HCT116 (cell line): ENCODE data around the gene PLA2G4B. TPM values are rescaled to one million over a fixed set of nuclear protein-coding genes. Genes with fewer than 3 reads are reported as not detected.

Experiments used
- ATAC-seq: fragments of 200-7000 bp; cut with Tn5 transposase; 2 replicates; pipeline ENCODE4 v1.9.1; 2020; ENCODE audit warnings: mild to moderate bottlenecking, moderate library complexity
- BruUV-seq: library from RNA; stranded (reverse); fragments of 400-500 nt; replicated peaks from 2 replicates; lab custom pipeline; 2021; lab: Mats Ljungman, UMichigan
- CTCF ChIA-PET: fragments of 300-600 bp; sonication (Branson Sonifier 250); formaldehyde crosslinking; loops from one replicate; lab custom pipeline; 2021; ENCODE audit warnings: antibody characterized with exemption; lab: Charles Lee
- POLR2A ChIA-PET: fragments of 300-600, 350-600 bp; sonication (Branson Sonifier 250); formaldehyde crosslinking; loops from one replicate; lab custom pipeline; 2021; ENCODE audit warnings: antibody characterized with exemption; lab: Charles Lee
- RAD21 ChIA-PET, 2 experiments: fragments of 300-600 bp; sonication (Branson Sonifier 250); formaldehyde crosslinking; loops; one replicate each; lab custom pipeline; 2023; ENCODE audit warnings: low total read pairs in 2 of 2; ENCODE audit not compliant: uncharacterized antibody in 2 of 2, unreplicated experiment in 2 of 2, low non-redundant PET in 1 of 2; lab: Charles Lee
- DNase-seq: peaks from one replicate; pipeline ENCODE4 v3.0.0-alpha.2; 2010; ENCODE audit warnings: low read depth, low spot score
- H2AFZ ChIP-seq: fragments of 200-600 bp; shearing (Covaris generic), sonication (generic); 2 replicates; pipeline ENCODE4 v1.6.1; 2017; ENCODE audit warnings: low read depth, mixed run types, mixed read lengths, antibody characterized with exemption, low read length; ENCODE audit not compliant: poor library complexity, severe bottlenecking
- H3K27ac ChIP-seq: 2 replicates; pipeline ENCODE4 v1.5.1; 2012; ENCODE audit warnings: low read depth, low read length
- H3K27me3 ChIP-seq: fragments of 200-600 bp; sonication (generic); 2 replicates; pipeline ENCODE4 v1.6.1; 2016; ENCODE audit warnings: mixed run types, low read length, mixed read lengths; ENCODE audit not compliant: insufficient read depth
- H3K36me3 ChIP-seq, 2 experiments: fragments of 200-500 bp in 1 of 2; fragments of 200-600 bp in 1 of 2; sonication (Bioruptor generic) in 1 of 2; sonication (generic) in 1 of 2; 2 replicates each; pipeline versions ENCODE4 v1.5.1 to v1.6.1; 2014 to 2016; ENCODE audit warnings: low read length in 2 of 2, inconsistent platforms in 1 of 2, mixed read lengths in 1 of 2, mixed run types in 1 of 2; ENCODE audit not compliant: insufficient read depth in 2 of 2, control insufficient read depth in 1 of 2
- H3K4me1 ChIP-seq, 2 experiments: fragments of 200-600 bp in 1 of 2; sonication (generic) in 1 of 2; 2 replicates each; pipeline versions ENCODE4 v1.5.1 to v1.6.1; 2012 to 2017; ENCODE audit warnings: low read length in 2 of 2, inconsistent platforms in 1 of 2, mild to moderate bottlenecking in 1 of 2, mixed read lengths in 1 of 2, mixed run types in 1 of 2, moderate library complexity in 1 of 2; ENCODE audit not compliant: insufficient read depth in 2 of 2, control insufficient read depth in 1 of 2
- H3K4me2 ChIP-seq: fragments of 200-600 bp; sonication (generic); 2 replicates; pipeline ENCODE4 v1.6.1; 2017; ENCODE audit warnings: mixed run types, low read length, mixed read lengths
- H3K4me3 ChIP-seq, 2 experiments: fragments of 200-600 bp in 1 of 2; sonication (generic) in 1 of 2; replicated peaks in 1 of 2; 2 replicates each; pipeline ENCODE4 v1.5.1; 2011 to 2016; ENCODE audit warnings: low read length in 2 of 2, control low read depth in 1 of 2, low read depth in 1 of 2, mild to moderate bottlenecking in 1 of 2, mixed read lengths in 1 of 2, mixed run types in 1 of 2
- H3K79me2 ChIP-seq: fragments of 200-600 bp; sonication (generic); 2 replicates; pipeline ENCODE4 v1.6.1; 2017; ENCODE audit warnings: mild to moderate bottlenecking, mixed run types, low read length, moderate library complexity, mixed read lengths; ENCODE audit not compliant: insufficient read depth
- H3K9ac ChIP-seq: fragments of 200-600 bp; sonication (generic); 2 replicates; pipeline ENCODE4 v1.6.1; 2016; ENCODE audit warnings: low read length, mixed read lengths
- H3K9me2 ChIP-seq: fragments of 200-600 bp; sonication (generic), shearing (Covaris generic); 2 replicates; pipeline ENCODE4 v1.6.1; 2017; ENCODE audit warnings: mixed run types, mild to moderate bottlenecking, moderate library complexity; ENCODE audit not compliant: insufficient read depth
- H3K9me3 ChIP-seq, 2 experiments: fragments of 200-500 bp in 1 of 2; fragments of 200-600 bp in 1 of 2; sonication (Bioruptor generic) in 1 of 2; sonication (generic) in 1 of 2; 2 replicates each; pipeline ENCODE4 v1.6.1; 2014 to 2017; ENCODE audit warnings: low read length in 2 of 2, mixed read lengths in 2 of 2, inconsistent platforms in 1 of 2, low read depth in 1 of 2, mild to moderate bottlenecking in 1 of 2, mixed run types in 1 of 2, moderate library complexity in 1 of 2; ENCODE audit not compliant: control insufficient read depth in 1 of 2, insufficient read depth in 1 of 2
- H4K20me1 ChIP-seq: fragments of 200-600 bp; sonication (generic), shearing (Covaris generic); 2 replicates; pipeline ENCODE4 v1.6.1; 2017; ENCODE audit warnings: mixed run types, mild to moderate bottlenecking, moderate library complexity; ENCODE audit not compliant: insufficient read depth
- CEBPB ChIP-seq: IDR thresholded peaks from 2 replicates; pipeline ENCODE4 v1.6.1; 2012; ENCODE audit warnings: low read depth
- CTCF ChIP-seq, 3 experiments: fragments of 200-600 bp in 1 of 3; sonication (generic) in 1 of 3; IDR thresholded peaks in 2 of 3; conservative IDR thresholded peaks in 1 of 3; 2 replicates each; pipeline ENCODE4 v1.5.1; 2012 to 2017; ENCODE audit warnings: low read depth in 2 of 3, low read length in 2 of 3, antibody characterized with exemption in 1 of 3, borderline replicate concordance in 1 of 3, control low read depth in 1 of 3, mild to moderate bottlenecking in 1 of 3, mixed read lengths in 1 of 3, mixed run types in 1 of 3, moderate library complexity in 1 of 3; ENCODE audit not compliant: insufficient read depth in 1 of 3
- ELF1 ChIP-seq: IDR thresholded peaks from 2 replicates; pipeline ENCODE4 v1.6.1; 2012; ENCODE audit warnings: low read depth, borderline replicate concordance
- EZH2 ChIP-seq: fragments of 200-600 bp; sonication (generic); IDR thresholded peaks from 2 replicates; pipeline ENCODE4 v1.6.1; 2017; ENCODE audit warnings: antibody characterized with exemption, mixed run types
- EZH2phosphoT487 ChIP-seq: fragments of 200-600 bp; IDR thresholded peaks from 2 replicates; pipeline ENCODE4 v1.6.1; 2018; ENCODE audit warnings: antibody characterized with exemption, borderline replicate concordance
- FOSL1 ChIP-seq: IDR thresholded peaks from 2 replicates; pipeline ENCODE4 v1.6.1; 2012; ENCODE audit warnings: low read depth
- MAX ChIP-seq: IDR thresholded peaks from 2 replicates; pipeline ENCODE4 v1.6.1; 2012
- POLR2A ChIP-seq: IDR thresholded peaks from 2 replicates; pipeline ENCODE4 v1.7.0; 2011; ENCODE audit warnings: borderline replicate concordance; ENCODE audit not compliant: insufficient read depth, insufficient read length; ENCODE audit errors: extremely low read depth
- POLR2AphosphoS5 ChIP-seq: IDR thresholded peaks from 2 replicates; pipeline ENCODE4 v1.6.1; 2011; ENCODE audit warnings: mild to moderate bottlenecking, low read depth, low read length, moderate library complexity
- RAD21 ChIP-seq: IDR thresholded peaks from 2 replicates; pipeline ENCODE4 v1.6.1; 2012; ENCODE audit warnings: low read depth, mild to moderate bottlenecking
- REST ChIP-seq: IDR thresholded peaks from 2 replicates; pipeline ENCODE4 v1.6.1; 2012; ENCODE audit warnings: low read depth
- SIN3A ChIP-seq: IDR thresholded peaks from 2 replicates; pipeline ENCODE4 v1.6.1; 2012; ENCODE audit warnings: low read depth
- SP1 ChIP-seq: IDR thresholded peaks from 2 replicates; pipeline ENCODE4 v1.6.1; 2012; ENCODE audit warnings: low read depth
- TCF7L2 ChIP-seq: IDR thresholded peaks from 2 replicates; pipeline ENCODE4 v1.7.0; 2011; ENCODE audit warnings: borderline replicate concordance, inconsistent platforms; ENCODE audit not compliant: insufficient read depth, insufficient read length; ENCODE audit errors: extremely low read depth
- ZBTB33 ChIP-seq: IDR thresholded peaks from 2 replicates; pipeline ENCODE4 v1.6.1; 2011; ENCODE audit warnings: mild to moderate bottlenecking, low read length, moderate library complexity; ENCODE audit not compliant: insufficient replicate concordance; ENCODE audit errors: extremely low read depth
- ZFX ChIP-seq: fragments of 450-650 bp; IDR thresholded peaks from 2 replicates; pipeline ENCODE4 v1.6.1; 2017
- intact Hi-C: fragments of 100-400 bp; cut with micrococcal nuclease; formaldehyde crosslinking; loops from 2 replicates; pipeline ENCODE4 v1.10.0; 2022
- total RNA-seq: library from RNA; stranded (reverse); gene quantifications from one replicate; pipeline ENCODE4 v1.2.1, GENCODE V29; 2021; ENCODE audit not compliant: unreplicated experiment

The PLA2G4B gene
- total RNA-seq, 1 experiment from 2014 or later, result 4.7 TPM

GRCh38 chr15:41861736-41862356, 23.2 kb downstream of the PLA2G4B start:
- Histone ChIP-seq H3K36me3 (no peaks in the 10 kb centered on the region), H3K4me2 (no peak overlapping the region), H4K20me1 (no peaks in the 10 kb centered on the region), H3K9me3 (no peaks in the 10 kb centered on the region), H3K27ac (no peak overlapping the region), H3K4me3 (no peak overlapping the region), H2AFZ (no peak overlapping the region), H3K4me1 (peaks cover 2 to 8% of the 10 kb centered on the region in 2 experiments; a peak in 3 of 4 replicates), H3K9ac (no peak overlapping the region), H3K27me3 (no peaks in the 10 kb centered on the region), H3K79me2 (no peaks in the 10 kb centered on the region), H3K9me2 (no peaks in the 10 kb centered on the region)
- ChIA-PET POLR2A (no interaction called here), CTCF (no interaction called here), RAD21 (no interaction called here)
- BruUV-seq, result no TSS peak
- DNase-seq, result no peak
- TF ChIP-seq EZH2phosphoT487, result no peak
- no peak for TF ChIP-seq EZH2
- TF ChIP-seq POLR2A, result no peak
- no peak for TF ChIP-seq SIN3A
- TF ChIP-seq ELF1, result no peak
- no peak for TF ChIP-seq SP1
- TF ChIP-seq CEBPB, result no peak
- no peak for TF ChIP-seq REST
- no peak for TF ChIP-seq ZFX
- TF ChIP-seq MAX, result no peak
- TF ChIP-seq POLR2AphosphoS5, result no peak
- no peak for TF ChIP-seq ZBTB33
- no peak for TF ChIP-seq TCF7L2
- TF ChIP-seq FOSL1, result no peak
- no peak for TF ChIP-seq CTCF (IDR thresholded peaks at IDR 0.05 in 2 of 3, conservative IDR thresholded peaks at IDR 0.05 in 1 of 3; ENCODE audit: borderline replicate concordance in 1 of 3, insufficient read depth in 1 of 3, low read depth in 2 of 3, low read length in 2 of 3)
- TF ChIP-seq RAD21, result no peak
- no peak for ATAC-seq
- intact Hi-C loops, result no loop called here
